Heart right ventricle (tissue), 16 donors: ENCODE results near the gene ARHGAP22. TPM values are rescaled to one million over a fixed set of nuclear protein-coding genes. Genes with fewer than 3 reads are reported as not detected.

Experiments
- ATAC-seq, 8 donors: fragments of 200-7000 bp; cut with Tn5 transposase; one replicate each; pipeline ENCODE4 v1.9.1; 2020; ENCODE audit warnings: mild to moderate bottlenecking in 8 of 8, moderate library complexity in 8 of 8, moderate number of reproducible peaks in 1 of 8
- DNase-seq, 2 donors: peaks; one replicate each; pipeline ENCODE4 v3.0.0-alpha.2; 2020
- H3K27ac ChIP-seq, 10 donors: fragments of 200-600 bp; sonication (generic) in 2 of 10; one replicate each; pipeline versions ENCODE4 v1.5.0 to v1.8.0; 2020 to 2022; ENCODE audit warnings: mild to moderate bottlenecking in 3 of 10
- H3K27me3 ChIP-seq, 7 donors: fragments of 200-600 bp; one replicate each; pipeline ENCODE4 v1.8.0; 2021 to 2022; ENCODE audit warnings: mild to moderate bottlenecking in 2 of 7
- H3K36me3 ChIP-seq, 9 donors: fragments of 200-600 bp; sonication (generic) in 1 of 9; one replicate each; pipeline versions ENCODE4 v1.5.0 to v1.8.0; 2020 to 2022; ENCODE audit warnings: mild to moderate bottlenecking in 2 of 9
- H3K4me1 ChIP-seq, 9 donors: fragments of 200-600 bp; sonication (generic) in 1 of 9; one replicate each; pipeline versions ENCODE4 v1.5.0 to v1.8.0; 2020 to 2022; ENCODE audit warnings: mild to moderate bottlenecking in 4 of 9
- H3K4me3 ChIP-seq, 10 donors: fragments of 200-600 bp; sonication (generic) in 2 of 10; one replicate each; pipeline versions ENCODE4 v1.5.0 to v1.8.0; 2020 to 2022; ENCODE audit warnings: mild to moderate bottlenecking in 7 of 10, moderate library complexity in 2 of 10
- H3K9me3 ChIP-seq, 11 donors: fragments of 200-600 bp in 10 of 11; sonication (generic) in 2 of 11; one replicate each; pipeline versions ENCODE4 v1.5.0 to v1.8.0; 2013 to 2022; ENCODE audit warnings: mild to moderate bottlenecking in 2 of 11, control low read depth in 1 of 11, moderate library complexity in 1 of 11
- WGBS, 2 donors: extraction: QIAGEN DNeasy Blood & Tissue Kit; methylation state at CpG; one replicate each; pipeline ENCODE4 v1.1.7; 2013; ENCODE audit warnings: inconsistent platforms in 1 of 2; 5-methylcytosine and 5-hydroxymethylcytosine counted together
- intact Hi-C, 10 donors: fragments of 100-400 bp; cut with DNase I; formaldehyde crosslinking; loops; one replicate each; pipeline versions ENCODE4 v1.11.1 to v1.14.2; 2022
- polyA plus RNA-seq, 2 donors: library from polyadenylated mRNA; stranded (reverse); fragments of 200-250 nt; gene quantifications; one replicate each; pipeline ENCODE4 v1.2.3, GENCODE V29; 2013
- total RNA-seq, 10 donors: library from RNA; stranded (reverse); fragmentation: NEBNext Ultra II Directional in 3 of 10; extraction: Animal tissue kit (Norgen Biotek cat#: 25700) in 3 of 10; gene quantifications; one replicate each; pipeline versions ENCODE4 v1.2.1 to v1.2.4, GENCODE V29; 2021 to 2023
- TF ChIP-seq, protein P1 (sequence below), 9 donors: fragments of 200-600 bp; sonication (generic) in 2 of 9; IDR thresholded peaks; one replicate each; pipeline versions ENCODE4 v1.5.0 to v1.8.0; 2021 to 2022; ENCODE audit warnings: antibody characterized with exemption in 9 of 9, mild to moderate bottlenecking in 5 of 9, moderate library complexity in 1 of 9
- donor health status: Arrhythmogenic right ventricular cardiomyopathy.
- donor health status: ischemic (EF 13 %, LVEDD 7.1; RV severe dilation, severe dysfunction).
- donor health status: healthy with polysubstance abuse.
- donor health status: DM: no; HTN: yes; CAD: no.
- donor health status: DM: no; HTN: no; CAD: no.
- donor health status: ischemic (EF 25% LVEDD 6.9; RV normal size, moderate dysfunction).
- donor health status: ischemic (EF 25% LVEDD 5.7; RV mildly dilated, moderate dysfunction).
- donor health status: healthy.
- donor health status: DM: yes; HTN: yes; CAD: no.
- donor health status: Ischemic cardiomyopathy.
- donor health status: ischemic (EF 35%, LVEDD 5.7; RV mildly dilated, moderate dysfunction).
- donor health status: nonischemic (EF 11% LVEDD 7.7; RV severe dilation, severe dysfunction).
- donor health status: DM: yes; HTN: yes; CAD: no.
- donor health status: PGD.
- donor health status: ischemic (EF 29% LVEDD 5.4; RV normal size, mild dysfunction).
- donor health status: nonischemic (EF 23%, LVEDD 6.1; RV moderate dilation, normal function).

ARHGAP22 gene
- total and polyA plus RNA-seq, 12 donors: 1.5 to 9.3 (median 2.8) TPM

DNA sequence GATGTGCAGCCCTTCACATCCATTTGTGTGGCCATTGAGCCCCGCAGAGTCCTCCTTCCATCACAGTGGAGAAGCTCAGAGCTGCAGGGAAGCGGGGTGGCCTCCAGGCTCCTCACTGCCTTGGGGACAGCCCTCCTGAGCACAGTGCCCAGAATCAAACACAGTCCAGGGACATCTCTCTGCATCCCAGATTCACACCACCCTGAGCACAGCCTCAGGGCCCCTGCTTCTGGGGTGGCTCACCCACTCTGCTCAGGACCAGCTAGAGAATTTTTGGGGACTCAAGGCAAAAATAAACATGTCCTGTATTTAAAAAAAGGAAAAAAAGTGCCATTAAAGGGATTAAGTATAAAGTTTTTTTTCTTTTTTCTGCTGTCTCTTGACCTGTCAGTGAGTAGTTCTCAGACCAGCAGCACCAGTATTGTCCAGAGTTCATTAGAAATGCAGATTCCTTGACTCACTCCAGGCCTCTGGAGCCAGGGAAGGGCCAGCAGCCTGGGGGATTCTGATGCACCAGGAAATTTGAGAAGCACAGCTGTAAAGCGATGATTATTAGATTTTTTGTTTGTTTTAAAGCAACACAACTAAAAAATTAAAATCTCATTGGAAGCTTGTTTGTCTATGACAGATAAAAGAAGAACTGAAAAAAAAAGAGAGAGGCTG is 61.6 kb downstream of the ARHGAP22 start:
- WGBS, 2 donors: 93 to 95% methylated on average over 3 of the region's 3 CpGs
- DNase-seq: no peak
- intact Hi-C loops: no loop called here
- Histone ChIP-seq H3K27ac (no peak overlapping the region), H3K4me1 (no peaks in the 10 kb centered on the region), H3K9me3 (no peaks in the 10 kb centered on the region), H3K27me3 (no peaks in the 10 kb centered on the region), H3K36me3 (no peaks in the 10 kb centered on the region), H3K4me3 (no peak overlapping the region)
- TF ChIP-seq, protein P1, sequence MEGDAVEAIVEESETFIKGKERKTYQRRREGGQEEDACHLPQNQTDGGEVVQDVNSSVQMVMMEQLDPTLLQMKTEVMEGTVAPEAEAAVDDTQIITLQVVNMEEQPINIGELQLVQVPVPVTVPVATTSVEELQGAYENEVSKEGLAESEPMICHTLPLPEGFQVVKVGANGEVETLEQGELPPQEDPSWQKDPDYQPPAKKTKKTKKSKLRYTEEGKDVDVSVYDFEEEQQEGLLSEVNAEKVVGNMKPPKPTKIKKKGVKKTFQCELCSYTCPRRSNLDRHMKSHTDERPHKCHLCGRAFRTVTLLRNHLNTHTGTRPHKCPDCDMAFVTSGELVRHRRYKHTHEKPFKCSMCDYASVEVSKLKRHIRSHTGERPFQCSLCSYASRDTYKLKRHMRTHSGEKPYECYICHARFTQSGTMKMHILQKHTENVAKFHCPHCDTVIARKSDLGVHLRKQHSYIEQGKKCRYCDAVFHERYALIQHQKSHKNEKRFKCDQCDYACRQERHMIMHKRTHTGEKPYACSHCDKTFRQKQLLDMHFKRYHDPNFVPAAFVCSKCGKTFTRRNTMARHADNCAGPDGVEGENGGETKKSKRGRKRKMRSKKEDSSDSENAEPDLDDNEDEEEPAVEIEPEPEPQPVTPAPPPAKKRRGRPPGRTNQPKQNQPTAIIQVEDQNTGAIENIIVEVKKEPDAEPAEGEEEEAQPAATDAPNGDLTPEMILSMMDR (IDR thresholded peaks at IDR 0.05): no peak
- ATAC-seq: no peak

DNA sequence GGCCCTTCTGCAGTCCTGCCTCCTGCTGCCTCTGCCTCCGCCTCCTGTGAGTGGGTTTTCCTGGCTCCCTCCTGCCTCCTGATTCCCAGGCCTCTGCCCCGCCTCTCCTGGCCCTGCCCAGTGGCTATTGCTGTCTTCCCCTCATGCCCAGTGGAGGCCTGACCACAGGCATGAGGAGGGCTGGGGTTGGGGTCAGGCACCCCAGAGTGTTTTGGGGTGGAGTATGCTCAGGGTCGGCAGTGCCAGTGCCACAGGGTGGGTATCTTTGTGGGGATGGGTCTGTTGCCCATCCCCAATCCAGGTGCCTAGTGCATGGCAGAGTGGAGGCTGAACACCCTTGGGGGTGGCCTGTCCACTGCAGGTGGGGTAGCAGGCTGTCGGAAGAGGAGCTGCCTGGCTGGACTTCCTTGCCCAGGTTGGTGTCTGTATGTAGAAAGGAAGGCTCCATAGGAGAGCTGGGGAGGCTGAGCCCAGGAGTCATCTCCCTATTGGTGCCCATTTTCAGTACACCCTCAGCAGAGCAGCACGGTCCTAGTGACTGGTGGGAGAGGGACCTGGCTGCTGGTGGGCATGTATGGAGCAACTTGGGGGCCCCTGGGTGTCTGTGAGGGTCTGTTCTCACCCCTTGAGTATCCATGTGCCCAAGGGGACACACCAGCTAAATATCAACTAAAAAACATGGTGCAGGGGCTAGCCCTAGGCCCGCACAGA is 62.2 kb downstream of the ARHGAP22 start:
- Histone ChIP-seq H3K27ac (no peak overlapping the region), H3K27me3 (no peaks in the 10 kb centered on the region), H3K36me3 (no peaks in the 10 kb centered on the region), H3K9me3 (no peaks in the 10 kb centered on the region), H3K4me3 (no peak overlapping the region), H3K4me1 (no peaks in the 10 kb centered on the region)
- DNase-seq (no peak), ATAC-seq (peak in 2 of 8 donors; percentile 27 to 41)
- intact Hi-C loops: no loop called here
- 95 to 98% methylated on average over 6 of the region's 6 CpGs for WGBS, 2 donors
- TF ChIP-seq, protein P1 (IDR thresholded peaks at IDR 0.05): no peak

DNA sequence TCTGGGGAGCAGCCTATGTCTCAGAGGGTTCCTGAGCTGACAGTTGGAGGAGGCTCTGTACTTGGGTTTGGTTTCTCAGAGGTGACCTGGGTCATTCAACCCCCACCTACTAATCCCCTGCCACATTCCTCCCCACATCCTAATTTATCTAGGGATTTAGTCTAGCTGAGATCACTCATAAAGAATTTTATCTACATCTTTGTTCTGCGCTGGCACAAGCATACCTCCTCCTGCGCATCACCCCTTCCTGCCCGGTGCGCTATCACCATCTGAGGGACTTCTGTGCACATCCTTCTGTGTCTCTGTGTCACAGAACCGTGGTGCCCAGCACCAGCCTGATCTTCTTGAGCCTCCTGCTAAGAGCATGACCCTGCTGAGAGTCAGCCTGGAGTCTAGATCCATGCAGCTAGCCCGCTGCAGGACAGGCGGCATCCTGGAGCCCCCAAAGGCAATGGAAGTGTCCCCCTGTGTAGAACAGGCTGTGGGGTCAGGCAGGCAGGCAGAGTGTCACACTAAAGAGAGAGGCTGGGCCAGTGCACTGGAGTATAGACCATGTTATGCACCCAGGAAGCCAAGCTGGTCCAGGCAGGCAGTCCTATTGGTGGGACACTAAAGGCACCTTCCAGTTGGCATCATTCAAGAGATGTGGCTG is 63.6 kb downstream of the ARHGAP22 start:
- Histone ChIP-seq H3K9me3 (no peaks in the 10 kb centered on the region), H3K4me1 (no peaks in the 10 kb centered on the region), H3K36me3 (no peaks in the 10 kb centered on the region), H3K27me3 (no peaks in the 10 kb centered on the region), H3K4me3 (no peak overlapping the region), H3K27ac (no peak overlapping the region)
- WGBS, 2 donors: 81 to 88% methylated on average over 7 of the region's 7 CpGs
- TF ChIP-seq, protein P1 (IDR thresholded peaks at IDR 0.05): no peak
- ATAC-seq (no peak), DNase-seq (no peak)
- intact Hi-C loops: no loop called here

DNA sequence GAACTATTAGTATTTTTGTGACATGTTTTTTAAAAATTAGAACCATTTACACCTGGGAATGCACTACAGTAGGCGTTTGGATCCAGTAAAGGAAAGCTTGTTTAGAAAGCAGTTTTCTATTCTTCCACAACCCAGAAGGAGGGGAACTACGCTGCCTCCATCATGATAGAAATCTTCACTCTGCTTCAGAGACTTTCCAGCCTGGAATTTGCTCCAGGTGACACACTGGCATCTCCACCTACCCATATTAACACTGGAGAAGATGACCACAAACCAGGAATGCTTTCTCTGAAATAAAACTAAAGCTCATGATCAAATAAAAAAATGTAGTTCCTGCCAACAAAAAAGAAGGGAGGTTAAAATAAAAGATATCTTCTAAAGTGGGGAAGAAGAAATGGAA is 66.3 kb downstream of the ARHGAP22 start:
- Histone ChIP-seq H3K4me1 (peaks cover 0 to 8% (median 0%) of the 10 kb centered on the region in 9 donors), H3K9me3 (no peaks in the 10 kb centered on the region), H3K27ac (no peak overlapping the region), H3K27me3 (no peaks in the 10 kb centered on the region), H3K36me3 (peaks cover 0 to 7% (median 0%) of the 10 kb centered on the region in 9 donors), H3K4me3 (no peak overlapping the region)
- intact Hi-C loops: loop anchor here in 1 of 10 donors (10.0 kb wide), 1 partner anchor 54 kb away; no protein-coding TSS in a partner anchor
- TF ChIP-seq, protein P1 (IDR thresholded peaks at IDR 0.05): no peak
- no peak for DNase-seq
- 86 to 91% methylated on average over 2 of the region's 2 CpGs for WGBS, 2 donors
- ATAC-seq: no peak
